A549 (cell line): ENCODE data around the gene CSNK1E.

Source experiments
- CHD4 ChIP-seq: fragments of 200-600 bp; sonication (generic); IDR thresholded peaks from 2 replicates; pipeline ENCODE4 v1.6.1; 2016; ENCODE audit warnings: antibody characterized with exemption, mild to moderate bottlenecking, borderline replicate concordance
- HDAC2 ChIP-seq: fragments of 200-600 bp; sonication (generic); IDR thresholded peaks from 2 replicates; pipeline ENCODE4 v1.6.1; 2016
- JUN ChIP-seq, 2 experiments: fragments of >200 bp; sonication (Bioruptor Twin); formaldehyde crosslinking; IDR thresholded peaks; 2 replicates in 1 of 2; 3 replicates in 1 of 2; pipeline ENCODE4 v1.6.1; 2016 to 2017
- NFE2L2 ChIP-seq: fragments of 150-350 bp; conservative IDR thresholded peaks from 2 replicates; pipeline ENCODE4 v1.6.1; 2014; ENCODE audit warnings: low read length
- POLR2A ChIP-seq: IDR thresholded peaks from 2 replicates; pipeline ENCODE4 v1.6.1; 2012; ENCODE audit warnings: mild to moderate bottlenecking, low read length
- RFX5 ChIP-seq: fragments of 450-650 bp; IDR thresholded peaks from 2 replicates; pipeline ENCODE4 v1.7.1; 2014; ENCODE audit warnings: antibody characterized with exemption, mild to moderate bottlenecking, moderate library complexity
- TF ChIP-seq, protein P1 (sequence below): fragments of >200 bp; sonication (Bioruptor Twin); formaldehyde crosslinking; IDR thresholded peaks from 3 replicates; pipeline ENCODE4 v1.5.1; 2016

GRCh38 chr22:38352436-38352835 lies 35.2 kb upstream of the CSNK1E start:
- no peak for TF ChIP-seq POLR2A
- TF ChIP-seq RFX5, result no peak
- TF ChIP-seq HDAC2, result no peak
- TF ChIP-seq CHD4, result no peak
- no peak for TF ChIP-seq NFE2L2
- TF ChIP-seq, protein P1, sequence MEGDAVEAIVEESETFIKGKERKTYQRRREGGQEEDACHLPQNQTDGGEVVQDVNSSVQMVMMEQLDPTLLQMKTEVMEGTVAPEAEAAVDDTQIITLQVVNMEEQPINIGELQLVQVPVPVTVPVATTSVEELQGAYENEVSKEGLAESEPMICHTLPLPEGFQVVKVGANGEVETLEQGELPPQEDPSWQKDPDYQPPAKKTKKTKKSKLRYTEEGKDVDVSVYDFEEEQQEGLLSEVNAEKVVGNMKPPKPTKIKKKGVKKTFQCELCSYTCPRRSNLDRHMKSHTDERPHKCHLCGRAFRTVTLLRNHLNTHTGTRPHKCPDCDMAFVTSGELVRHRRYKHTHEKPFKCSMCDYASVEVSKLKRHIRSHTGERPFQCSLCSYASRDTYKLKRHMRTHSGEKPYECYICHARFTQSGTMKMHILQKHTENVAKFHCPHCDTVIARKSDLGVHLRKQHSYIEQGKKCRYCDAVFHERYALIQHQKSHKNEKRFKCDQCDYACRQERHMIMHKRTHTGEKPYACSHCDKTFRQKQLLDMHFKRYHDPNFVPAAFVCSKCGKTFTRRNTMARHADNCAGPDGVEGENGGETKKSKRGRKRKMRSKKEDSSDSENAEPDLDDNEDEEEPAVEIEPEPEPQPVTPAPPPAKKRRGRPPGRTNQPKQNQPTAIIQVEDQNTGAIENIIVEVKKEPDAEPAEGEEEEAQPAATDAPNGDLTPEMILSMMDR, result no peak
- no peak for TF ChIP-seq JUN (IDR thresholded peaks at IDR 0.05)
